Stimulated activated CD4-positive, alpha-beta T cell treated with anti-CD3 and anti-CD28 coated beads, Interleukin-4, amount 100 ng/mL, for 4 hours (primary cell): ENCODE data around the gene NABP2.
A peak's percentile ranks its signal among the peaks of the same experiment; 100 is the strongest.

Experiments
- DNase-seq, 2 experiments: peaks; one replicate each; pipeline ENCODE4 v3.0.0-alpha.2; 2020

NABP2 gene

GRCh38 chr12:56216461-56216860, 7.7 kb upstream of the NABP2 start:
- DNase-seq, result no peak

- no peak for DNase-seq
Measured at GRCh38 chr12:56219840-56220239, 4.3 kb upstream of the NABP2 start.

DNA sequence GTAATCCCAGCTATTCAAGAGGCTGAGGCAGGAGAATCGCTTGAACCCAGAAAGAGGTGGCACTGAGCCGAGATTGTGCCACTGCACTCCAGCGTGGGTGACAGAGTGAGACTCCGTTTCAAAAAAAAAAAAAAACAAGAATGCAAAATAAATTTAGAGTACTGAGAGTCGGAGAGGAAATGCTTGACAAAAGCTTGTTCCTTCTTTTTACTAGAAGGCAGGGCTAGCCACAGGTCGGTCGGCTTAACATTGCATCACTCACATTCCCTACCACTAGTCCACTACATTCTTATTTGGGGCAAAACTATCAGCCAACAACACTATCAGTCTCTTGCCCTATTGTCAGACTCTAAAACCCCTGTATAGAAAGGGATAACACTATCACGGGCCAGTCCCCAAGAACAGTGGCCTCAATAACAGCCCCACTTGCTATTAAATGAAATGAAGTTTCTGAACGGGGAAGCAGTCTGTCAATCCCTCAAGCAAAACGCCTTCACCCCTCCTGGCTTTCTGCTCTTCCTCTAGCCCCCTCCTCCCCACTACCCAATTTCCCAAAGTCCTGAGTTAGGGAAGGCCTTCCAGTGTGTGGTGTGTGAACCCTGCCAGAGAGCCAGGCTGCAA, 3.4 kb upstream of the NABP2 start:
- no peak for DNase-seq

DNA sequence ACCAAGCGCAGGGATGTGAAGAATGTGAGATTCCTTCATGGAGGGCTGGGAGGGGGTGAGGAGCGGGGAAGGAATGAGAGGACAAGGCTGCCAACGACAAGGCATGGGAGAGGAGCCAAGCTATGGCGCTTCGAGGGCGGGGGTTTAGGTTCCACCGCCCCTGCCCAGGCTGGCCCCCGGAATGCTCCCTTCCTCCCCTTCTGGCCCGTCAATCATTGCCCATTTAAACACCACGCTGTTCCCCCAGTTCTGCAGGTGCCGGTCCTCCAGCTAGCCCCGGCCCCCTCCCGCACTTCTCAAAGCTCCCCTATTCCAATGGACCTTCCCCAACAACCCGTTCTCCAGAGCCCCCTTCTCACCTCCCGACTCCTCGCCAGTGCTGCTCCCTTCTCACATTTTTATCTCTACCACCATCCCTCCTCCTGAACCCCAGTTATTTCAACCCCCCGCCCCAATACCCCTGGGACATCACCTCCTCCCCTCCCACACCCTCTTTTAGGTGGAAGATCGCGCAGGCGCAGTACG, 2.8 kb upstream of the NABP2 start:
- DNase-seq, result no peak

DNA sequence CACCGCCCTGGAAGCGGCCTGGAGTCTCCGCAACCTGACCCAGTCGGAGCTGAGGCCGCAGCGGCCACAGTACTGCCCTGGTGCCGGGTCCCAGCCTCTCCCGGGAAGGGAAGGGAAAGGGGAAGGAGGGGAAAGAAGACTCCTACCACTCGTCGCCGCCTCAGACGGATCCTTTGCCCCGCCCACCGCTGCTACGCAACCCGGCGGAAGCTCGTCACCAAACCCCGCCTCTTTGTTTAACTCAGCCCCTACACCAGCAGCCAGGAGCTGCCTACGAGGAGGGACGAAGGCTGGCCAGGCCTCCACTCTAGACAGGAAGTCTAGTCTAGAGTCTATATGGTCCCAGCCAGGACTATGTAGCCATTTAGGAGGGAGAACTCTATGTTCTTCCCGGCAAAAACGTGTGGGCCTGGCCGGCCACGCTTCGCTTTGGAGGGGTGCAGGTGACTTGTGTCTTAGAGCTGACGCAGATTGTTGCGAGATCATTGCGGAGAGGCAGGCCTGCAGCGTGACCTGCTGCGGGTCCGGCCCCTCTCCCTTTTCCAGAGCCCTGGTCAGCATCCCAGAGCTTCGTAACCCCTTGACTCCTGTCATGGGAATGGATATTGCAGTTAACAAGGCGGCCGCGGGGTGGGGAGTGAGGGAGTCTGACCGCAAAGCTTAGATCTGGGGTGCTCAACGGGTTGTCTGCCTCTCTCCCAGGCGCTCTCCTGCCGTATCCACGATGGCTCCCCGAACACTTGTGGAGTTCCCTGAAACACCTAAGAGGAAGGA, 2.2 kb upstream of the NABP2 start, which contains the start of gene RNF41:
TSS of gene RNF41 (minus strand) at position 166 of the 774 bp plus-strand sequence. CDS start 7,875 bp downstream, outside the sequence.
- DNase-seq, result peak; percentile 88 to 89

GRCh38 chr12:56222531-56222895, 1.6 kb upstream of the NABP2 start:
- no peak for DNase-seq

GRCh38 chr12:56223571-56224101, 506 bp upstream of the NABP2 start:
- no peak for DNase-seq

- no peak for DNase-seq
Measured at GRCh38 chr12:56224954-56225353, 812 bp downstream of the NABP2 start.

DNA sequence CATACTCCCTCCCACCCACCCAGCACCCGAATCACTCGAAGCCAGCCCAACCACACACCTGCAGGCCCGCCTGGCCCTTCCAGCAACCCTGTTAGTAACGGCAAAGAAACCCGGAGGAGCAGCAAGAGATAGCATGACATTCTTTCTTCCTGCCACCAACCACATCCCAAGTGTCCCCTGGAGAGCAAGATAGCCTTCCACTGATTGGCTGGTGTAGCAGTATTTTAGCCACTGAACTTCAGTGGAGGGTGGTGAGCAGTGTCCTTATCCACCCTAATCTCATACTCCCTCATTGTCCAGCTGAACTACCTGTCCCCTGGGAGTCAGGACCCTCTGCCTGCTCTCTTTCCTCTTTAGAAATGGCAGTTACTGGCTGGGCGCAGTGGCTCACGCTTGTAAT, 4.9 kb downstream of the NABP2 start:
- no peak for DNase-seq

DNA sequence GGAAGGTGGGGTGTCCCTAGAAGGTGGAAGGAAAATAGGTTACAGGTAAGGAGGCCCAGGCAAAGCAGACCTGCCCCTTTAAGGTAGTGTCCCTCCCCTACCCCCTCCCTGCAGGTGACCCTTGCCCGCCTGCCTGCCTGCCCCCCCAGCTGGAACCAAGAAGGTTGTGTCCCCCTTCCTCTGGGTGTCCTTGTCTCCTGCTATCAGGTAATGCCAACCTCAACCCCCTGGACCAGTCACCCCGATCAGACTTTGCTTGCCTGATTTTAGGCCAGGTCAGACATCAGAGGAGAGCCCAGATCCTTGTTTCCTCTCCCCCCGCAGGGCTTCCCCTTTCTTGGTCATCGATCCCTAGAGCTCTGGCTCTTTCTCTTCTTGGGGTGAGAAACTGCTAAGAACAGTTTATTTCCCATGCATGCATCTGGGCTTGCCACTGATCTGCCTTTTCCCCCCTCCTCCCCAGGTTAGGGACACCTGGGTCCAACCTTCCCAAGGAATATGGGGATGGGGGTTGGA, 5.8 kb downstream of the NABP2 start, which contains the start of gene SLC39A5:
TSS of gene SLC39A5 (plus strand) at position 136 of the 516 bp plus-strand sequence. CDS start 1,224 bp downstream, outside the sequence.
- no peak for DNase-seq

DNA sequence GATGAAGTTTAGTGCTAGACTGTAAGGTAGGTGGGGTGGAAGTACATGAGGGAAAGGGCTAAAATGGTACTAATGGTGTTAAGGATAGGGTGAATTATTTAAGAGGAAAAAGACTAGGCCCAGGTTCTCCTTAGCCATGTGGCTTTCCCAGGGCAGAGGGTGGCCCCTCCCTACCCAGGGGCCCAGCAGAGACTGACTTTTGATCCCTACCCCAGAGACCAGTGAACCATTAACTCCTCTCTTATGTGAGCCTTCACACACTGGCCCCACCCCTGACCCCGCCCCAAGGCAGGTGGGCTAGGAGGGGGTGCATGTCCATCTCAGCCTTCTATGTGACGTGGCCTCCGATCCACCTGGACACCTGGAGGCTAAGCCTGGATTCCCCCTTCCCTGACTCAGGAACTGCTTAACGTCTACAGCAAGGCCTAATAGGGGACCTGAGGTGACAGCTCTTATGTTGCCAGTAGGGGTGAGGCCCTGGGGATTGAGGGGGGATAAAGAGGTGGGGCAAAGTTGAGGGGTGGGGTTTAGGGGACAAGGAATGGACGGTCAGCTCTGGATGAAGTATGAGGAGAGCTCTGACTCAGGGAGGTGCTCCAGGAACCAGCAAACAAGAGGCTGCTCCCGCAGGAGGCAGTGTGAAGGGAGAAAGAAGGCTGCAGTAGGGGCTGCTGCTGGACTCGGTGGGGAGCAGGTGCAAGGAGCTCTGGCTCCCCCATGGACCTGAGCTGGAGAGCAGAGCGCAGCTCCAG, 6.5 kb downstream of the NABP2 start:
- no peak for DNase-seq

- no peak for DNase-seq
Measured at GRCh38 chr12:56231184-56231582, 7.0 kb downstream of the NABP2 start.

GRCh38 chr12:56234746-56235436, 10.7 kb downstream of the NABP2 start:
- DNase-seq, result no peak

GRCh38 chr12:56236091-56236490, 11.9 kb downstream of the NABP2 start:
- DNase-seq, result no peak

GRCh38 chr12:56236985-56237384, 12.8 kb downstream of the NABP2 start:
- no peak for DNase-seq

GRCh38 chr12:56237552-56237951, 13.4 kb downstream of the NABP2 start:
- DNase-seq, result no peak

GRCh38 chr12:56241424-56242303, 17.5 kb downstream of the NABP2 start:
- no peak for DNase-seq

- DNase-seq, result no peak
Measured at GRCh38 chr12:56242986-56243385, 18.8 kb downstream of the NABP2 start.

- no peak for DNase-seq
Measured at GRCh38 chr12:56243731-56244181, 19.6 kb downstream of the NABP2 start.

GRCh38 chr12:56244494-56244893, 20.4 kb downstream of the NABP2 start:
- DNase-seq, result no peak

DNA sequence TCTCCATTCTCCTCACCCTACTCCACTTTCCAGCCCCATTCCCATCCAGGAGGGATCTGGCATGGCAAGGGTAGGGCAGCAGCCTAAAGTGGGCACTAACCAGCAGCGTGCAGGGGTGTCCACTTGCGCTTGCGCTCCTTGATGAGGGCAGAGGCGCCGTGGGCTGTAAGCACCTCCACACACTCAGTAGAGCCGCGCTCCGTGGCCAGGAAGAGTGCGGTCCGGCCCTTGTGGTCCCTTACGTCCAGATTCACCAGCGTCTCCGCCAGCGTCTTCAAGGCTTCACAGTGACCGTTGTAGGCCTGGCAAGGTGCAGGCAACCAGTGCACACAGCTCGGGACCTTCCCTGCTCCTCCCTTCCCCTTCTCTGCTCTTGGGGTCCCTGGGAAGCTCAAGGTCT, 23.8 kb downstream of the NABP2 start:
- no peak for DNase-seq
